CD4-positive, alpha-beta T cell treated with Interleukin-17A for 1 hour (primary cell): ENCODE measurements around the gene TULP4.
"Not testable (repeated sequence)": the region's sequence is repeated elsewhere in the genome, so short reads cannot be mapped to it uniquely, and the experiment has no call there.

Experiments used
- DNase-seq: peaks from one replicate; pipeline ENCODE4 v3.0.0-alpha.2; 2020

TULP4 gene

DNA sequence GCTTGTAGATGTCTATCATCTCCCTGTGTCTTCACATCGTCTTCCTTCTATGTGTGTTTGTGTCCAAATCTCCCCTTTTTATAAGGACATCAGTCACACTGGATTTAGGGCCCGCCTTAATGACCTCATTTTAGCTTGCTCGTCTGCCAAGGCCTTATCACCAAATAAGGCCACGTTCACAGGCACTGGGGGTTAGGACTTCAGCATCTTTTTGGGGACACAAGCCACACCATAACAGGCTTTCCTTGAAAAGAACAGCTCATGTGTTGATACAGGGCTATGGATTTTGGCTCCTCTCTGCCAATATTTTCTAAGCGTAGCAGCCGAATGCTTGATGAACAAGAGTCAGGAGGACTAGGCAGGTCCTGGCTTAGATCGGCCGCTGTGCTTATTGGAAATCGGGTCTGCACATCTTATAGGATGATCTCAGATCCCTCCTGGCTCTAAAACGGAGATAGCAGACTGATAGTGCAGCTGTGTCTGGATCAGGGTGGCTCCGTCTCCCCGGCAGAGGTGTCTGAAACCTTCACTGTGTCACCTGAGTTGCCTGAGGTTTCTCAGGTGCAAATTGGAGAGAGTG, 231.4 kb downstream of the TULP4 start:
- DNase-seq = no peak

- DNase-seq = no peak
Measured at GRCh38 chr6:158544428-158544827, 232.2 kb downstream of the TULP4 start.

GRCh38 chr6:158545043-158545966, 233.0 kb downstream of the TULP4 start:
- no peak for DNase-seq

GRCh38 chr6:158548418-158549161, 236.3 kb downstream of the TULP4 start:
- DNase-seq = no peak

- DNase-seq = no peak
Measured at GRCh38 chr6:158552055-158552795, 240.0 kb downstream of the TULP4 start.

DNA sequence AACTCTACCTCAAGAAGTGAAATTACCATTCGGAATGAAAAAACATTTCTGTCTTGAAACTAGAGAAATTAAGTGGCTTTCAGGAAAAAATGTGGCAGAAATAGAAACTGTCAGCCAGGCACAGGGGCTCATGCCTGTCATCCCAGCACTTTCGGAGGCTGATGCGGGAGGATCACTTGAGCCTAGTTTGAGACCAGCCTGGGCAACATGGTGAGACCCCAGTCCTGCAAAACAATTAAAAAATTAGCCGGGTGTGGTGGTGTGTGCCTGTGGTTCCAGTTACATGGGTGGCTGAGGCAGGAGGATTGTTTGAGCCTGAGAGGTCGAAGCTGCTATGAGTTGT, 240.5 kb downstream of the TULP4 start:
- no peak for DNase-seq

GRCh38 chr6:158554611-158555361, 242.5 kb downstream of the TULP4 start:
- no peak for DNase-seq

GRCh38 chr6:158556113-158556512, 243.8 kb downstream of the TULP4 start:
- DNase-seq = no peak

- not testable (repeated sequence) for DNase-seq
Measured at GRCh38 chr6:158557110-158557509, 244.8 kb downstream of the TULP4 start.

DNA sequence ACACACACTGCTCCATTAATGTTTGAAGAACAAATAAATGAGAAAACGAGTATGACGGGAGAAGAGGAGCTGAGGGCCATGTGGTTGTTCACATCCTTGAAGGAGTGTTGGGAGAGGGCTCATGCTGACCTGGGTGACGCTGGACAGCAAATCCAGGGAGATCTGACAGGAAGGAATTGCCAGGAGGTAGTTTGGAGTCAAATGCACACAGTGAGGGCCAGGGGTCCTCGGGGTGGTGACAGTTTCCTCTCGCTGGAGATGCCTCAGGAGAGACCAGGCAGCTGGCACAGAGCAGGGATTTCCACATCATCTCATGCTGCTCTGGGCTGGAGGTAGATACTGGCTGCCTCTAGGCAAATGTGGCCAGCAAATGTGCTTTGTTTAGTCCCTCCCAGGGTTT, 245.7 kb downstream of the TULP4 start:
- no peak for DNase-seq

DNA sequence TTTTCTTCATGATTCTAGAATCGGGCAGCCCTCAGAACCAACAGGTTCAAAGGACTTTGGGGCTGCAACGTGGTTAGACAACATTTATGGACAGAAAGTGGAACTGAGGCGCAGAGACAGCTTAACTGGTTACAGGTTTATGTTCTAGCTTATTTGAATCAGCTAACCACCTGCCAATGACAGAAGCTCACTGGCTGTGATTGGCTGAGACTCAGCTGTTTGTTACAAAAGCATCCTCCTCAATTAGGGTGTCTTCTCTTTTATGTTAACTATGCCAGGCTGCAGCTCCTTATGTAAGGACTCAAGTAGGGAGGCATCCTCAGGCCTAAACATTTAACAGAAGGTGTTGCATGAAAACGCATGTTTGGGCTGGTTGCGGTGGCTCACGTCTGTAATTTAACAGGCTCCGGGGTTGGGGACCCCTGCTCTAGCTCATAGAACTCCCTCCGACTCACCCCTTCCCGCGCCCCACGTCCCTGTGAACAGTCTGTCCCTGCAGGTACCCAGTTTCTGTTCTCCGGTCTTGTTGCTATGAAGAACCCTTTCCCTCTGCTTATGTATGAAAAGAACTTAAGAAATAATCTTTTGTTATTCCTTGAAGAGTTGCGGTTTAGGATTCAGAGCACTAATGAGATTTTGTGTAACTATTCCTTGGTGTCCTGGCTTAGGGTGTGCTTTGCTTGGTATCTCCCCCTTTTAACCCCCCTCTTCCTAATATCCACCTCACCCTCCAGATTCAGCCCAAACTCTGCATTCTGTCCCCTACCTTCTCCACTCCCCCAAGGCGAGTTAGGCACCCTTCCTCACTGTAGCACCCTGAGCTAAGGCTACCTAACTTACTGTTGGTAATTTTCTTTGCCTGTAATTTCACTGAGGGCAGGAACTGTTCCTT, 246.4 kb downstream of the TULP4 start:
- no peak for DNase-seq

- DNase-seq = no peak
Measured at GRCh38 chr6:158559338-158559894, 247.2 kb downstream of the TULP4 start.

- peak; percentile 89 for DNase-seq
Measured at GRCh38 chr6:158559895-158560835, 247.9 kb downstream of the TULP4 start, which contains the start of gene TMEM181. TMEM181 (plus strand) TSS chr6:158560091; CDS start chr6:158560225, 134 bp downstream.

GRCh38 chr6:158560836-158561320, 248.6 kb downstream of the TULP4 start:
- DNase-seq = no peak
